Breast epithelium (tissue), 4 donors: ENCODE data around the gene EDC3. TPM values are rescaled to one million over a fixed set of nuclear protein-coding genes. Genes with fewer than 3 reads are reported as not detected.
A peak's percentile ranks its signal among the peaks of the same experiment; 100 is the strongest.

Source experiments
- DNase-seq, 2 donors: peaks; one replicate each; pipeline ENCODE4 v3.0.0-alpha.2; 2019; ENCODE audit warnings: low spot score in 2 of 2
- H3K27ac ChIP-seq, 2 donors: fragments of 200-600 bp; sonication (generic) in 1 of 2; one replicate each; pipeline ENCODE4 v1.5.1; 2016 to 2019; ENCODE audit warnings: mild to moderate bottlenecking in 1 of 2
- H3K27me3 ChIP-seq, 2 donors: fragments of 200-600 bp; sonication (generic) in 1 of 2; one replicate each; pipeline versions ENCODE4 v1.5.1 to v1.6.0; 2017 to 2019; ENCODE audit warnings: control low read depth in 1 of 2, mild to moderate bottlenecking in 1 of 2
- H3K36me3 ChIP-seq: fragments of 200-600 bp; one replicate; pipeline ENCODE4 v1.5.1; 2019
- H3K4me1 ChIP-seq, 2 donors: fragments of 200-600 bp; sonication (generic); one replicate each; pipeline ENCODE4 v1.5.1; 2016 to 2019; ENCODE audit warnings: control low read depth in 1 of 2
- H3K4me3 ChIP-seq, 3 donors: fragments of 200-600 bp; sonication (generic); 1 replicate in 2 of 3; 2 replicates in 1 of 3; pipeline ENCODE4 v1.5.1; 2016 to 2019; ENCODE audit warnings: mild to moderate bottlenecking in 3 of 3, moderate library complexity in 2 of 3
- H3K9me3 ChIP-seq, 2 donors: fragments of 200-600 bp; sonication (generic) in 1 of 2; one replicate each; pipeline ENCODE4 v1.5.1; 2016 to 2019; ENCODE audit warnings: control low read depth in 1 of 2
- CTCF ChIP-seq, 3 donors: fragments of 450-650 bp; IDR thresholded peaks; one replicate each; pipeline ENCODE4 v1.5.1; 2016 to 2017; ENCODE audit warnings: antibody characterized with exemption in 3 of 3, mild to moderate bottlenecking in 3 of 3, moderate library complexity in 3 of 3
- POLR2A ChIP-seq: fragments of 450-650 bp; IDR thresholded peaks from one replicate; pipeline ENCODE4 v1.6.1; 2016; ENCODE audit warnings: antibody characterized with exemption, mild to moderate bottlenecking, moderate library complexity
- POLR2AphosphoS5 ChIP-seq, 3 donors: sonication (generic); formaldehyde crosslinking; IDR thresholded peaks; one replicate each; pipeline ENCODE4 v1.6.1; 2017; ENCODE audit warnings: antibody characterized with exemption in 3 of 3
- intact Hi-C: fragments of 100-400 bp; cut with DNase I; formaldehyde crosslinking; loops from one replicate; pipeline ENCODE4 v1.15.1; 2023; ENCODE audit warnings: low total_unique reads
- total RNA-seq, 3 donors: library from RNA; depleted of rRNA; stranded (reverse); fragments of >200 nt; gene quantifications; one replicate each; pipeline ENCODE4 v1.1.0, GENCODE V29; 2016

EDC3 gene
- total RNA-seq, 3 donors from 2014 or later = 13.8 to 21.7 (median 20.3) TPM

GRCh38 chr15:74613089-74613952 lies 82.5 kb downstream of the EDC3 start:
- Histone ChIP-seq H3K27ac (peak overlapping the region in 1 of 2 donors; percentile 25), H3K4me1 (peaks cover 0 to 19% of the 10 kb centered on the region in 2 donors), H3K4me3 (no peak overlapping the region), H3K36me3 (no peaks in the 10 kb centered on the region), H3K9me3 (no peaks in the 10 kb centered on the region), H3K27me3 (no peaks in the 10 kb centered on the region)
- DNase-seq = no peak
- no peak for TF ChIP-seq POLR2AphosphoS5 (IDR thresholded peaks at IDR 0.05)
- TF ChIP-seq POLR2A = no peak
- no peak for TF ChIP-seq CTCF (IDR thresholded peaks at IDR 0.05)
- intact Hi-C loops = loop anchor here (10.0 kb wide), 1 partner anchor 69 kb away; the partner anchor contains the start of gene ARID3B

GRCh38 chr15:74612677-74613076 lies 83.1 kb downstream of the EDC3 start:
- Histone ChIP-seq H3K9me3 (no peaks in the 10 kb centered on the region), H3K4me3 (no peak overlapping the region), H3K36me3 (no peaks in the 10 kb centered on the region), H3K27me3 (no peaks in the 10 kb centered on the region), H3K4me1 (peaks cover 0 to 13% of the 10 kb centered on the region in 2 donors), H3K27ac (no peak overlapping the region)
- TF ChIP-seq POLR2AphosphoS5 (IDR thresholded peaks at IDR 0.05) (no peak), CTCF (IDR thresholded peaks at IDR 0.05) (no peak), POLR2A (no peak)
- intact Hi-C loops = loop anchor here (10.0 kb wide), 1 partner anchor 68 kb away; the partner anchor contains the start of gene ARID3B
- DNase-seq = no peak

- DNase-seq = no peak
- no peaks in the 10 kb centered on the region for H3K36me3 ChIP-seq
- intact Hi-C loops = loop anchor here (10.0 kb wide), 1 partner anchor 67 kb away; the partner anchor contains the start of gene ARID3B
- H3K9me3 ChIP-seq = no peaks in the 10 kb centered on the region
- no peak overlapping the region for H3K4me3 ChIP-seq
- TF ChIP-seq CTCF (IDR thresholded peaks at IDR 0.05) (no peak), POLR2A (no peak), POLR2AphosphoS5 (IDR thresholded peaks at IDR 0.05) (no peak)
- H3K27ac ChIP-seq = no peak overlapping the region
- H3K27me3 ChIP-seq = no peaks in the 10 kb centered on the region
- H3K4me1 ChIP-seq = peaks cover 0 to 4% of the 10 kb centered on the region in 2 donors
Measured at GRCh38 chr15:74611834-74612233, 84.0 kb downstream of the EDC3 start.

- intact Hi-C loops = loop anchor here (10.0 kb wide), 1 partner anchor 67 kb away; the partner anchor contains the start of gene ARID3B
- Histone ChIP-seq H3K27ac (no peak overlapping the region), H3K27me3 (no peaks in the 10 kb centered on the region), H3K9me3 (no peaks in the 10 kb centered on the region), H3K36me3 (no peaks in the 10 kb centered on the region), H3K4me3 (no peak overlapping the region), H3K4me1 (no peaks in the 10 kb centered on the region)
- TF ChIP-seq POLR2A = no peak
- TF ChIP-seq CTCF (IDR thresholded peaks at IDR 0.05) = no peak
- TF ChIP-seq POLR2AphosphoS5 (IDR thresholded peaks at IDR 0.05) = no peak
- DNase-seq = no peak
Measured at GRCh38 chr15:74611341-74611740, 84.5 kb downstream of the EDC3 start.
